Activated T-cell treated with anti-CD3 and anti-CD28 coated beads for 48 hours (primary cell): ENCODE measurements around the gene BBS4.
"Not testable (repeated sequence)": the region's sequence is repeated elsewhere in the genome, so short reads cannot be mapped to it uniquely, and the experiment has no call there.

Experiments
- DNase-seq: peaks from one replicate; pipeline ENCODE4 v3.0.0-alpha.2; 2020; ENCODE audit warnings: low read depth

Gene BBS4, protein sequence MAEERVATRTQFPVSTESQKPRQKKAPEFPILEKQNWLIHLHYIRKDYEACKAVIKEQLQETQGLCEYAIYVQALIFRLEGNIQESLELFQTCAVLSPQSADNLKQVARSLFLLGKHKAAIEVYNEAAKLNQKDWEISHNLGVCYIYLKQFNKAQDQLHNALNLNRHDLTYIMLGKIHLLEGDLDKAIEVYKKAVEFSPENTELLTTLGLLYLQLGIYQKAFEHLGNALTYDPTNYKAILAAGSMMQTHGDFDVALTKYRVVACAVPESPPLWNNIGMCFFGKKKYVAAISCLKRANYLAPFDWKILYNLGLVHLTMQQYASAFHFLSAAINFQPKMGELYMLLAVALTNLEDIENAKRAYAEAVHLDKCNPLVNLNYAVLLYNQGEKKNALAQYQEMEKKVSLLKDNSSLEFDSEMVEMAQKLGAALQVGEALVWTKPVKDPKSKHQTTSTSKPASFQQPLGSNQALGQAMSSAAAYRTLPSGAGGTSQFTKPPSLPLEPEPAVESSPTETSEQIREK

DNA sequence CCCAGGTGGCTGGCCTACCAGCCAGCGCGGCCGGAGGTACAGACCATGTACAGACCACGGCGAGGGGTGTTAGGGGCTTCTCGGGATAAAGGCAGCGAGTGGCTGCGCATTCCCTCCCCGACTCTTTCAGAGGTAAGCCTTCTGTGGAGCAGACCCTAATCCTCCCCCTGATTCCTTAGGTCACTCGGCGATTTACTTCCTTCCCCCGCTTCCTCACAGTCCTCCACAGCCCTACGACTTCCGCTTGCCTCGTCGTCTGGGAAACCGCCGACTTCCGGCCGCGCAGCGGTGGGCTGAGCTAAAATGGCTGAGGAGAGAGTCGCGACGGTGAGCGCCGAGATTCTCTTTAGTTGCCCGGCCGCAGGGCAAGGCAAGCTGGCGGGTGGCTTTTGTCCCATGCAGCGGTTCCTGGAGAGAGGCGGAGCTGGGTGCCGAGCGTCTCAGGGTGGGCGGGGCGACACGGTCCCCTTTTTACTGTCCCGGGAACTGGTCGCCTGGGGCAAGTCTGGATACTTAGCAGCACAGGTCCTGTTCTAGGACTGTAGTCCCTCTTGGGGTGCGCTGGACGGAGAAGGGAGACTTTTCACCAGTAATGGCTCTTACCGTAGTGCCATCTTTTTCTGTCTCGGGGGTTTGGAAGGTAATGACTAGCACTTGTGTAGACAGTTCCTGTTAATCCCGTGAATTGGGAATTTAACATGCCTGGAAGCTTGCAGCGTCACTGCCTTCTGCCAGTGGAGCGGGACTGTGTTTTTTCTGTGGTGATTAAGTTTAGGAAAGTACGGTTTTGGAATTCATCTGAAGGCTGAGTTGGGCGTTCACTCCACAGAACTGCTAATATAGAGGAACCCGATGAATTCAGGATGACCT, at the start of gene BBS4, which contains the start of gene HIGD2B:
BBS4 (plus strand) TSS at position 283 of the 870 bp plus-strand sequence; CDS start at position 304, 21 bp downstream.
HIGD2B (minus strand) TSS at position 258 of the 870 bp plus-strand sequence. CDS start 9,808 bp downstream, outside the sequence.
- peak; percentile 84 for DNase-seq

DNA sequence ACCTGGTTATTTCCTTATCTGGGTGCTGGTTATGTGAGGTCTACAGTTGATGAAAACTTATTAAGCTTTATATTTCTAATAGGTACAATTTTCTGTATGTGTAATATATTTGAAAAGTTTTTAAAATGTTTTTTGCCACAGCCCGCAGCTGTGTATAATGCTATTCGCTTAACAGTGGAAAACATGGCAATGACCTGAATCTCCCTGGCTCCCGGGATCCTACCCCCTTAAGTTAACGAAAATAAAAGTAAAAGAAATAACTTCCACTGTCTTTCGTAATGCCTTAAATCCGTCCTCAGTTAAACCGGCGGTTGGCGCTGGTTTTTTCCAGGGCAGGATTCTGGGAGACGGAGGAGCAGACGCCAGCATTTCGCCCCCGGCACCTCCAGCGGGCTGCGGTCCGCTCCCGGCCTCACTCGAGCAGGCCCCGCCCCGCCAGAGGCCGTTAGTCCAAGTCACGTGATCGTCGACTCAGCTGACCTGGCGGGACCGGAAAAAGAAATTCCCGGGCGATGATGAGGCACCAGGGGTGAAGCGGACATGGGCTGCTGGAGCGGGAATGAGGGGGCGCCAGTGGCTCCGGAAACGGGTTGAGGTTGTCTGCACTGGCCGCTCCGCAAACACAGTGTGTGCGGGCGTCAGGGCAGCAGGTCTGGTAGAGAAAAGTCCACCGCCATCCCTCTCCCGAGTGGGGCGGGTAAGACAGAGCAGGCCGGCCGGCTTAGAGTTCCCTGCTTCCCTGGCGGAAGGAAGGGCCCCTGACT, 49.3 kb upstream of the BBS4 start:
- DNase-seq = peak; percentile 70

DNA sequence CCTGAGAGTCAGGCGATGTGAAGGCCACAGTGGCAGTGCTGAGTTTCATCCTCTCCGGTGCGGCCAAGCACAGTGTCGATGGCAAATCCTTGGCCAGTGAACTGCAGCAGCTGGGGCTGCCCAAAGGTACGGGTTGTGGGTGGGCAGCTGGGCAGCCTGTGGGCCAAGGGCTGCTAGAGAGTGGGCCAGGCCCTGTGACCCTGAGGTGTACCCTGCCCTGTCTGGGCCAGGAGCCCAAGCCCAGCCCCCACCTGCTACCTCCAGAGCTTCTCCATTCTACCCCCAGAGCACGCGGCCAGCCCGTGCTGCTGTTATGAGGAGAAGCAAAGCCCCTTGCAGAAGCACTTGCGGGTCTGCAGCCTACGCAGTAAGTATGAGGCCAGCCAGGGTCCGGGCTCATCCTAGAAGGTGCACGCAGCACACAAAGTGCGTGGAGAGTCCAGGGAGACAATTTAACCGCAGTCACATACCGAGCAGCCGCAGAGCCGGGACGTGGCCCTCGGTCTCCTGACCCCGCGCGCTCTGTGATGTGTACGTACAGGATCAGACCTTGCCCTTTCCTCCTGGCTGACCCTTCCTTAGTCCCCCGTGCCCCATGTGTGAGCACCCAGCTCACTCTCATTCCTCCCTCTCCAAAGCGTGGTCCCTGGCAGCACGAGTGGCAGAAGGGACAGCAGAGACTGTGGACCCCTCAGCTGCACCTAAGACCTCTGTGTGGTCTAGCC, 46.1 kb upstream of the BBS4 start:
- not testable (repeated sequence) for DNase-seq

DNA sequence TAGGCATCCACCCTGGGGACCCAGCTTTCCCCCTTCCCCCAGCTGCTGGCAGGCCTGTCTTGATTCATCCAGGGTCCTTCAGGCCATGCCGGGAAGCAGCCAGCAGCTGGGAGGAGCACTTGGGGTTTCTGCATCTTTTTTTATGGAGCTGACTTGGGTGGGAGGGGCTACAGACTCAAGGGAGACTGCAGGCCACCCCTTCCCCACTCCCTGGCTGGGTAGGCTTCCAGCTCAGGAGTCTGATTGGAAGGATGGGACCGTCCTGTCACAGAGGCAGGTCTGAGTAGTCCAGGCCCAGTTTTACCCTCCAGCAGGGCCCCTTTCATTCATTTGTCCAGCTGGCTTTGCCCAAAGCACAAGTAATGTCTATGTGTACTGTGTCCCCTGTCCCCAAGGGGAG, 43.7 kb upstream of the BBS4 start:
- DNase-seq = not testable (repeated sequence)

DNA sequence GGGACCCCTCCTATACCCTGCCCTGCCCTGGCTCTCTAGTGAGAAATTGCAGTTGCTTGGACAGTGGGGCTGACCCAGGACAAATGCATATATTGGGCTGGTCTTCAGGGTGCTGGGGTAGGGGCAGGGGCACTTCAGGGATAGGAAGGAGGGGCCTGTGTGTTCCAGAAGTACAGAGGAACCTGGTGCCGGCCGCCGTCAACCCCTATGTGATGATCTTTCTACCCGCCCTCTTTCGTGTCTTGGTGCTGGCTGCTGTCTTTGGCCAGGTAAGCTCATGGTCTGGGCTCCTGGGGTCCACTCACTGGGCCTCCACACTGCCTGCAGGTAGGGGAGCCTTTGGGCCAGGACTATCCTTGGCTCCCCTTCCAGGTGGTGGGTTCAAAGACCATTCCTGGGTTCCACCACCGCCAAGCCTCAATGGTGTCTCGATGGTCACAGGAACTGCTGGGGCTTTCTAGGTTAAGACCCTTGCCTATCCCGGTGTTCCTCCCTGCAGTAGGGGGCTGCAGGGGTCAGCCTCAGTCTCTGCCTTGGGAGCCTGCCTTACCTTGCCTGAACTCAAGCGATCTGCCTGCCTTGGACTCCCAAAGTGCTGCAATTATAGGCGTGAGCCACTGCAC, 37.3 kb upstream of the BBS4 start:
- DNase-seq = not testable (repeated sequence)

DNA sequence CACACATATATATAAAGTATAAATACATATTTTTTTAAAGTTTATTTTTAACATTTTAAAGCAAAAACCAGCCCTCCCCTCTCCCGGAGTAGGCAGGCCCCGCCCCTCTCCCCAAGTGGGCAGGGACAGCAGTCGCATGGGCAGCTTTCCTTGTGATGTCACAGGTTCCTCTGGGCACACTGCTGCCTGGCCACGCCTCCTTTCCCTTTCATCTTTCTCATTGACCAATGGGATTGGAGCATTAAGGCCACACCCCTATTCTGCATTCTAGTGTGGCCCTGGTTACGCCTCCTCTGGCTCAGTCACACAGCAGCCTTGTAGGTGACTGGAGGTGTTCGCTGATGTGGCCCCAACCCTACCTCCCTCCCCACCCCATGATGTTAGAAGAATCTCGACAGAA, 31.6 kb upstream of the BBS4 start, which contains the start of gene GOLGA6B:
GOLGA6B (plus strand) TSS at position 301 of the 400 bp plus-strand sequence; CDS start at position 342, 41 bp downstream.
- DNase-seq = not testable (repeated sequence)

DNA sequence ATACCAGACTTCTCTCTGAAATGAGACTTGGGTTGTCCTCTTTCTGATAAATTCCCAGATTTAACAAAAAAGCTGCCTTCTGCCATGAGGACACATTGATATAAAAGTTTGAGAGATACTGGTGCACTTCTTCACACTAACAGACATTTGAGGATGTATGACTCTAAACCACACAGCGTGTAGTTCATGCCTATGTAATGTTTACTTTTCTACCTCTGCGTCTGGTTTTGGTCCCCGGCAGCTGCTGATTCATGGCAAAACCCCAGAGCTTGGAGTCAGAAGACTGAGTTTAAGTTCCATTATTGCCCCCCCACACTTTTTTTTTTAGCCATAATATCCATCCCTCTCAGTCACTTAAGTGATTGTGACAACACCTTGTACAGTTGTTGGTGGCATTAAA, 30.0 kb upstream of the BBS4 start:
- not testable (repeated sequence) for DNase-seq

DNA sequence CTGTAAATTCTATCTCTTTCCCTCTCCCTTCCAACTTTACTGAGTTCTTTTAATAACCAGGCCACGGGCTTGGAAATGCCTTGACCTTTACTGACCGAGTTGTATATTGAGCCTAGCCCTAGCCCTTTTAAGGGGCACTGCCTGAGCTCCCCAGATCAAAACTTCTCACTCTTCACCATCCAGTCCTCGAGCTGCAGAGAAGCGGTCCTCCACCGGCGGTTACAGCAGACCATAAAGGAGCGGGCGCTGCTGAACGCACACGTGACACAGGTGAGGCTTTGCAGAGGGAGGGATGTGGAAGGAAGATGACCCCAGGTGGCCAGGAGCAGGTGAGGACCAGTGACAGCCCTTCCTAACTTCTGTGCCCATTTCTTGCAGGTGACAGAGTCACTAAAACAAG, 24.9 kb upstream of the BBS4 start:
- not testable (repeated sequence) for DNase-seq

DNA sequence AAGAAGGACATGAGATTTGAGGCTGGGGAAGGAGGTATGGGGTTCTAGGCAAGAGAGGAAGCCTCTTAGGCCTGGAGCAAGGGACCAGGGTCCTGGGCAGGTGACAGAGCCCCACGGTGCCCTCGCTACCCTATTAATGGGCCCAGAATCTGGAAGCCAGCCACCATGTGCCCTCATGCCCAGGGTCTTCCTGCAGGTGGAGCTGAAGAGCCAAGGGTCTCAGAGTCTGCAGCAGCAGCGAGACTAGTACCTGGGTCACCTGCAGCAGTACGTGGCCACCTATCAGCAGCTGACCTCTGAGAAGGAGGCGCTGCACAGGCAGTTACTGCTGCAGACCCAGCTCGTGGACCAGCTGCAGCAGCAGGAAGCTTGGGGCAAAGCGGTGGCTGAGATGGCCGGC, 22.1 kb upstream of the BBS4 start:
- not testable (repeated sequence) for DNase-seq

DNA sequence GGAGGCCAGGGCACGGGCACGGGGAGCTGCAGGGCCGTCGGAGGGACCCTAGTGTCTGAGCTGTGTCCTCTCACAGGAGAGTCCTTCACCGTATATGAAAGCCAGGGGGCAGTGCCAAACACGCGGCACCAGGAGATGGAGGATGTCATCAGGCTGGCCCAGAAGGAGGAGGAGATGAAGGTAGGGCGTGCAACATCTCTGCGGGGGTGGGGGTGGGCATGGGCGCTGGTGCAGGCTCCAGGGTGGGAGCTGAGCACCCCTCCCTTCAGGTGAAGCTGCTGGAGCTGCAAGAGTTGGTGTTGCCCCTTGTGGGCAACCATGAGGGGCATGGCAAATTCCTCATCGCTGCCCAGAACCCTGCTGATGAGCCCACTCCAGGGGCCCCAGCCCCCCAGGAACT, 20.3 kb upstream of the BBS4 start:
- DNase-seq = not testable (repeated sequence)

DNA sequence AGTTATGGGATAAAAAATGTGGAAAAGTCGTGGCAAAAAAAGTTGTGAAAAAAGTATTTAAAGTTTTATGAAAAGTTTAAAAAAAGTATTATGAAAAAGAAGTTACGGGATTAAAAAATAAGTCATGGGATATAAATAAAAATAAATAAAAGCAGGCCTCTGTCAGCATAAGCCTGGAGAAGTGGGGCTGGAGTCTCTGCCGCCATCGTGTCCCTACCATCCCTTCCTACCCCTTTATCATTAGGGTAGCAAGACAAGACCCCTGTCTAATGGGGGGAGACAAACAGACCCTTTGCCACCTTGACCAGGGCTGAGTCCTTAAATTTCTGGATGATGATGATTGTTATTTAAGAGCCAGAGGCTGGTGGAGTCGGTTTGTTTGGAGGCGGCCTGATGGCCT, 16.2 kb upstream of the BBS4 start:
- not testable (repeated sequence) for DNase-seq

DNA sequence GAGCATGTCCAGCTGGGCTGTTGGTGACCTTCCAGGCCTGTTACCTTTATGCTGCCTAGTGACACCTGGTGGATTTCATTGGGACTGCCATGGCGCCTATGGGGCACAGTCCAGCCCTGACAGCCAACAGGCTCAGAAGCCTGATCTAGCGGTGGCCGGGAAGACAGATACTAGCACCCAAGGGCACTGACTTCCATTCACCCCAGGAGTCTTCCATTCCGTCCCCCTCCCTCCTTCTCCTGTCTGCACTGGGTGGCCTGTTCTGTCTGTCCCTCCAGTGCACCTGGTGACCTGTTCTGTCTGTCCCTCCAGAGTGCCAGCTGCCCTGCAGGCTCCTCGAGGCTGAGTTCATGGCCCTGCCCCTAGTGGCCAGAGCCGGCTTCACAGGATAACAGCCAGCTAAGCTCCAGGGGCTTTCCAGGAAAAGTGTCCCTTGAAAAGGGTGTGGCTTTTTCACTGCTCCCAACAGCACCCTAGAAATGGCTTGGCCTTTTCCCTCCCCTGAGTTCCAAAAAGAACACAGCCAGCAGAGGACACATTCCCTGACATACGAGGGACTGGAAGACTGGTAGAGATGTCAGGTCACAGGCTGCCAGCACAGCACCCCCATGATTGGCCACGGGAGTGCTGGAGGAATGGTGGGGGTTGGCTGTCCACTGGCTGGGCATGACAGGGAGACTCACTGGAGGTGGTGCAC, 15.2 kb upstream of the BBS4 start:
- peak; percentile 65 for DNase-seq

DNA sequence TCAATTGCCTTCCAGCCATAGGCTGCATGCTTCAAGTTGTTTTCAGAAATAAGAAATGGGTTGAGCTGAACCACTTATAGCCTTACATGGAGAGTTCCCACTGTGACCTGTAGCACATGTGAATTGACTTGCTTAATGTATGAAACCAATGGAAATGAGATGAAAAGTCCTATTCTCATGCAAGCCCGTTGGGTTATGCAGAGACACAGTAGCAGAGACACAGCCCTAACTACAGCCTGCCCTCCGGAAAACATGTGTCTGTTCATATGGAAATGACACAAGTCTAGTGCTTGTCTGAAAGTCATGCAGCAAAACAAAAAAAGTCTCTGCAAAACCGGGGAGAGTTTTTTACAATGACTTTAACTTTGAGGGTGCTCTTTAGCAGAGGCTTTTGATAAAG, 14.5 kb upstream of the BBS4 start:
- no peak for DNase-seq

DNA sequence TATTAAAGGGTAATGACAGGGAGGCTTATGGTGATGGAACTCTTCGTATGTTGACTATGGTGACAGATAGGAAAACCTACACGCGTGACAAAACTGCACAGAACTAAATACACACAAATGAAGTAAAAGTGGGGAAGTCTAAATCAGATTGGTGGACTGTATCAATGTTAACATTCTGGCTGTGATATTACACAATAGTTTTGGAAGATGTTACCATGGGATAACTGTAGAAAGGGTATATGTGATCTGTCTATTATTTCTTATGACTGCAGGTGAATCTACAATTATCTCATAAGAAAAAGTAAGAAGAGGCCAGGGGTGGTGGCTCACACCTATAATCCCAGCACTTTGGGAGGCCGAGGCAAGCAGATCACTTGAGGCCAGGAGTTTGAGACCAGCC, 9.2 kb upstream of the BBS4 start:
- DNase-seq = no peak

DNA sequence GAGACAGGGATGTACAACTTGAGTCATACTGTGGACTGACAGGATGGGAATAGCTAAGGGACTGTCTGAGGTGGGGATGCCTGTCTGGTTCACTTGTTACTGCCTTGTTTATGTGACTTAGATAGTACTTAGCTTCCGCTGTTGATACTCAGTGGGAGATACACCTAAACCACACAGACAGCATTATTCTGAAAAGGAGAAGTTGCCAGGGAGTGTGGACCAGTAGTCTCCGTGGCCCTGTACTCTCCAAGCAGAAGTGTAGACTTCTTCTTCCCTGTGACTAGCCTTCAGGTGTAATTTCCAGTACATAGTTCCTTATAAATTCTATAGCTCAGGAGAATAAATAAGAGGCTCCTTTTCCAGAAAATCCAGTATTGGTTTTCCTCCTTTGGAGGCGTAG, 5.1 kb upstream of the BBS4 start:
- no peak for DNase-seq

DNA sequence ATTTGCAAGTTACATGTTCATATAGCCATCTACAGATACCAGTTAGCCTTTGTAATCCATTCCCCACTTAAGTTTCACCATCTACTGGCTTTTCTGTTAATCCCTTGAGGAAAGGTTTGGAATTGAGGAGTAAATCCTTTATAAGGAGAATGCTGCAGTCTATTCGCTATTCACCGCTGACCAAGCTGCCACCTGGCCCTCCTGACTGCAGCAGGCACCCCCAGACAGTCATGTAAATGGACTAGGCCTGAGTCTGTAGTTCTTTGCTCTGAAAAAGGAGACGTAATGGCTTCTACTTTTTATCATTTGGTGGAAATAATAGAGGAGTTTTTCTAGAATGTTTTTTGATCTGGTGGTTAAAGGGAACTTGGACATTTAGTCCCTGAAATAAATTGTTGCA, 3.2 kb upstream of the BBS4 start:
- no peak for DNase-seq

DNA sequence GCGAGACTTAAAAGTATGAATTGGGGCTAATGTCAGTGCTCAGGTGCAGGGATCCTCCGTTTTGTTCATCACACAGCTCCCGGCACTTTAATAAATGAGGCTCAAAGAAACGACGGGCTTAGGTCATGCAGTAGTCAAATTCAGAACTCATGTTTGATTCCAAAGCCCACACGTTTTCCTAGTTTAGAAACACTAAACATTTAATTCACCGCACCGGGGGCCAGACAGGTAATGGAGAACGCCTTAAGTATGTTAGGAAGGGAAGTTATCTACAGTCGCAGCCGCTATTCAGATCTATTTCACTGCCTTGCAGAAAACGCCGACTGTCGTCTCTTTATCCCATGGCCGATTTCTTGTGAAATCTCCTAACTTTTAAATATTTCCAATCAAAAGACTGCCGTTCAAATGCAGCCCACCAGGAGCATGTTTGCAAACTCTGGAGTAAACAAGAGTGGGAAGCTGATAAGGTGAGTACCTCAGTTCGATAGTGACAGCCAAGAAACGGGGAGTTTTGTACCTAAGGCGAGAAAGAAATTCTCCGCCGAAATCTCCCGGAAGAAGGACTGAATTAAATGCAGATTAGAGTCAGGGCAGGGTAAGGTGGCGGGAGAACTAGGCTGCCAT, 594 bp upstream of the BBS4 start:
- no peak for DNase-seq

DNA sequence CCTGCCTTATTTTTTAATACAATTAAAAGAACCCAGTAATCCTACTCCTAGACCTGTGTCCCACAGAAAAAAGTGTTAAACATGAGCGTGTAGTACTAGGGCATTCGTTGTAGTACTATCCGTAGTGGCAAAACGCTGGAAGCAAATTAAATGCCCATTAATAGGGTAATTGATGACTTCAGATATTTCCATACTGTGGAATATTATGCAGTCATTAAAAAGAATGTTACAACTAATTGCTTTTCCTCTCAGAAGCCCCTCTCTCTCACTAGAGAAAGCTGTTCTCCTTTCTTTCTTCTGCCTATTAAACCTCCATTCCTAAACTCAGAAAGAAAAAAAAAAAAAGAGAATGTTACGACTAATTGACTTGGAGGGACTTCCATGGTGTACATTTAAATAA, 2.7 kb downstream of the BBS4 start:
- DNase-seq = no peak

DNA sequence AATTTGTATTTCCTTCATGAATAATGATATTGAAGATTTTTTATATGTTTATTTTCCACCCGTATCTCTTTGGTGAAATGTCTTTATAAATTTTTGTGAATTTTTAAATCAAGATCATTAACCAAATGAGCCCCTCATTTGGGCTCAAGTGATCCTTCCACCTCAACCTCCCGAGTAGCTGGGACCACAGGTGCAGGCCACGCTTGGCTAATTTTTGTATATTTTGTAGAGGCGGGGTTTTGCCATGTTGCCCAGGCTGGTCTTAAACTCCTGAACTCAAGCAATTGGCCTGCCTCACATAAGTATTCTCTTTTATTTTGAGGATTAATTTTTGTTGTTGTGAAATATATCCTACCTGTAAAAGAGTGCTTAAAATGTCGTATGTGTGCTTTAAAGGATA, 4.9 kb downstream of the BBS4 start:
- no peak for DNase-seq

DNA sequence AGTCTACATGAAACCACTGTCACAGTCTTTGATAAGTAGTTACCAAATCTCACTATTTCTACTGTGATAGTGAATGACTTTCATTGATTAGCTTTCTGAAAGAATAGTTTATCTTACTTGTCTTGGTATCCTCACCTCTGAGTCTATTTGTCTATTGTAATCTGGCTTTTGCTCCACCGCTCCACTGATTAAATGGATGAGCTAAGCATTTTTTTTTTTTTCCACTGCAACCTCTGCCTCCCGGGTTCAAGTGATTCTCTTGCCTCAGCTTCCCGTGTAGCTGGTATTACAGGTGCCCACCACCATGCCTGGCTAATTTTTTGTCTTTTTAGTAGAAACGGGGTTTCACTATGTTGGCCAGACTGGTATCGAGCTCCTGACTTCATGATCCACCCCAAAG, 12.9 kb downstream of the BBS4 start:
- DNase-seq = no peak
